Muscle layer of colon (tissue), 2 donors: ENCODE measurements around the gene TBC1D8.
A peak's percentile ranks its signal among the peaks of the same experiment; 100 is the strongest.

Source experiments
- H3K27ac ChIP-seq: one replicate; pipeline ENCODE4 v1.7.0; 2013; ENCODE audit warnings: low read depth, mild to moderate bottlenecking, low read length, moderate library complexity
- H3K27me3 ChIP-seq, 2 donors: one replicate each; pipeline ENCODE4 v1.7.0; 2013; ENCODE audit warnings: low read length in 2 of 2, mild to moderate bottlenecking in 2 of 2; ENCODE audit not compliant: insufficient read depth in 2 of 2, control insufficient read depth in 1 of 2
- H3K36me3 ChIP-seq: one replicate; pipeline ENCODE4 v1.7.0; 2013; ENCODE audit warnings: mild to moderate bottlenecking, low read length; ENCODE audit not compliant: insufficient read depth
- H3K4me1 ChIP-seq: one replicate; pipeline ENCODE4 v1.7.0; 2013; ENCODE audit warnings: mild to moderate bottlenecking, low read length; ENCODE audit not compliant: insufficient read depth
- H3K4me3 ChIP-seq, 2 donors: one replicate each; pipeline ENCODE4 v1.7.0; 2013; ENCODE audit warnings: low read length in 2 of 2, low read depth in 1 of 2, mild to moderate bottlenecking in 1 of 2, moderate library complexity in 1 of 2
- H3K9ac ChIP-seq: one replicate; pipeline ENCODE4 v1.7.0; 2013; ENCODE audit warnings: low read length
- H3K9me3 ChIP-seq: one replicate; pipeline ENCODE4 v1.7.0; 2013; ENCODE audit warnings: mild to moderate bottlenecking, low read length
- donor health status: abdominal sarcoma.
- donor health status: Adenocarcinoma of cecum.

The TBC1D8 gene

GRCh38 chr2:101012054-101012705 is 139.0 kb downstream of the TBC1D8 start:
- no peaks in the 10 kb centered on the region for H3K9me3 ChIP-seq
- H3K9ac ChIP-seq: no peak overlapping the region
- no peak overlapping the region for H3K4me3 ChIP-seq
- H3K4me1 ChIP-seq: no peaks in the 10 kb centered on the region
- no peak overlapping the region for H3K27ac ChIP-seq
- H3K27me3 ChIP-seq: no peaks in the 10 kb centered on the region
- peaks cover 25% of the 10 kb centered on the region for H3K36me3 ChIP-seq

- Histone ChIP-seq H3K4me1 (no peaks in the 10 kb centered on the region), H3K36me3 (peaks cover 35% of the 10 kb centered on the region), H3K9ac (no peak overlapping the region), H3K4me3 (no peak overlapping the region), H3K27ac (no peak overlapping the region), H3K27me3 (no peaks in the 10 kb centered on the region), H3K9me3 (no peaks in the 10 kb centered on the region)
Observed at GRCh38 chr2:101011152-101011551, 140.0 kb downstream of the TBC1D8 start.

GRCh38 chr2:101007415-101008345 is 143.5 kb downstream of the TBC1D8 start:
- H3K4me1 ChIP-seq: peaks cover 15% of the 10 kb centered on the region

GRCh38 chr2:101006065-101006715 is 145.0 kb downstream of the TBC1D8 start:
- Histone ChIP-seq H3K27ac (no peak overlapping the region), H3K4me1 (peaks cover 19% of the 10 kb centered on the region), H3K36me3 (peaks cover 48% of the 10 kb centered on the region), H3K4me3 (no peak overlapping the region), H3K9ac (no peak overlapping the region), H3K27me3 (no peaks in the 10 kb centered on the region), H3K9me3 (no peaks in the 10 kb centered on the region)

More at GRCh38 chr2:101007415-101008345, 143.5 kb downstream of the TBC1D8 start:
- Histone ChIP-seq H3K36me3 (peaks cover 52% of the 10 kb centered on the region), H3K27ac (no peak overlapping the region), H3K27me3 (no peaks in the 10 kb centered on the region), H3K9me3 (no peaks in the 10 kb centered on the region), H3K4me3 (no peak overlapping the region), H3K9ac (no peak overlapping the region)

GRCh38 chr2:101004620-101005325 is 146.4 kb downstream of the TBC1D8 start:
- peaks cover 19% of the 10 kb centered on the region for H3K4me1 ChIP-seq
- no peak overlapping the region for H3K4me3 ChIP-seq
- peaks cover 48% of the 10 kb centered on the region for H3K36me3 ChIP-seq
- no peaks in the 10 kb centered on the region for H3K27me3 ChIP-seq
- no peak overlapping the region for H3K9ac ChIP-seq
- no peak overlapping the region for H3K27ac ChIP-seq
- no peaks in the 10 kb centered on the region for H3K9me3 ChIP-seq

- Histone ChIP-seq H3K27ac (peak overlapping the region; percentile 85), H3K9me3 (no peaks in the 10 kb centered on the region)
Observed at GRCh38 chr2:101003278-101003775, 147.9 kb downstream of the TBC1D8 start.

GRCh38 chr2:101002562-101003277 is 148.5 kb downstream of the TBC1D8 start:
- peaks cover 19% of the 10 kb centered on the region for H3K4me1 ChIP-seq
- peak overlapping the region; percentile 77 for H3K9ac ChIP-seq
- H3K36me3 ChIP-seq: peaks cover 41% of the 10 kb centered on the region
- no peaks in the 10 kb centered on the region for H3K27me3 ChIP-seq
- no peaks in the 10 kb centered on the region for H3K9me3 ChIP-seq
- peak overlapping the region; percentile 61 to 79 for H3K4me3 ChIP-seq
- H3K27ac ChIP-seq: peak overlapping the region; percentile 85

More at GRCh38 chr2:101003278-101003775, 147.9 kb downstream of the TBC1D8 start:
- Histone ChIP-seq H3K4me3 (peak overlapping the region; percentile 61 to 79), H3K36me3 (peaks cover 47% of the 10 kb centered on the region), H3K4me1 (peaks cover 19% of the 10 kb centered on the region), H3K27me3 (no peaks in the 10 kb centered on the region), H3K9ac (peak overlapping the region; percentile 77)

- Histone ChIP-seq H3K9me3 (no peaks in the 10 kb centered on the region), H3K4me3 (peak within 1 kb of the TSS; percentile 61 to 79), H3K36me3 (peaks cover 33% of the 10 kb centered on the region), H3K27me3 (no peaks in the 10 kb centered on the region), H3K4me1 (peaks cover 19% of the 10 kb centered on the region), H3K27ac (peak within 1 kb of the TSS; percentile 85), H3K9ac (peak within 1 kb of the TSS; percentile 77)
Observed at GRCh38 chr2:101001691-101002561, 149.3 kb downstream of the TBC1D8 start, which contains the start of gene RPL31. RPL31 (plus strand) TSS chr2:101002289; CDS start chr2:101002702, 413 bp downstream.

GRCh38 chr2:100999995-101000394 is 151.2 kb downstream of the TBC1D8 start:
- peaks cover 19% of the 10 kb centered on the region for H3K4me1 ChIP-seq
- no peak overlapping the region for H3K4me3 ChIP-seq
- no peak overlapping the region for H3K27ac ChIP-seq
- no peak overlapping the region for H3K9ac ChIP-seq
- no peaks in the 10 kb centered on the region for H3K27me3 ChIP-seq
- no peaks in the 10 kb centered on the region for H3K9me3 ChIP-seq
- H3K36me3 ChIP-seq: peaks cover 16% of the 10 kb centered on the region

- Histone ChIP-seq H3K4me1 (peaks cover 7% of the 10 kb centered on the region), H3K9ac (no peak overlapping the region), H3K27me3 (no peaks in the 10 kb centered on the region), H3K27ac (no peak overlapping the region), H3K36me3 (peaks cover 6% of the 10 kb centered on the region), H3K9me3 (no peaks in the 10 kb centered on the region), H3K4me3 (no peak overlapping the region)
Observed at GRCh38 chr2:100998235-100998573, 153.0 kb downstream of the TBC1D8 start.
